Measurements from ENCODE around the gene CRHR1. TPM values are rescaled to one million over a fixed set of nuclear protein-coding genes. Genes with fewer than 3 reads are reported as not detected.

The CRHR1 gene
- polyA plus RNA-seq, 1 donor (not counting 4 experiments of a cell fraction or from before 2014, with no cell fraction given) = not detected

DNA sequence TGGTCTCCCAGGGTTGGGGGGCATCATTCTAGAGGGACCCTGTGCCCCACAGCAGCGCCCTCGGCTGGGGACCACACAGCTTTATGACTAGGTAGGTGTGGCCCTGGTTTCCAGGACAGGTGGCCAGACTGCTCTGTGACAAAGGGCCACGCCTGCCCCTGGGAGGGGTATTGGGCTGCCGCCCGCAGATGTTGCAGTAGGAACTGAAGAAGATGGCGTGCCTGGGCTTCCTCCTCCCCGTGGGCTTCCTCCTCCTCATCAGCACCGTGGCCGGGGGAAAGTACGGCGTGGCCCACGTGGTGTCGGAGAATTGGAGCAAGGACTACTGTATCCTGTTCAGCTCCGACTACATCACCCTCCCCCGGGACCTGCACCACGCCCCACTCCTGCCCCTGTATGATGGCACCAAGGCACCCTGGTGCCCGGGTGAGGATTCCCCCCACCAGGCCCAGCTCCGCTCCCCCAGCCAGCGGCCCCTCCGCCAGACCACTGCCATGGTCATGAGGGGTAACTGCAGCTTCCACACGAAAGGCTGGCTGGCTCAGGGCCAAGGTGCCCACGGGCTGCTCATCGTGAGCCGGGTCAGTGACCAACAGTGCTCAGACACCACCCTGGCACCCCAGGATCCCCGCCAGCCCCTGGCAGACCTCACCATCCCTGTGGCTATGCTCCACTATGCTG is 60.7 kb downstream of the CRHR1 start, which contains the start of gene SPPL2C:
TSS of gene SPPL2C (plus strand) at position 187 of the 681 bp plus-strand sequence. CDS start at position 213, 26 bp downstream.
- no peaks in the 10 kb centered on the region for H3K9me1 ChIP-seq (ENCODE audit: control insufficient read depth, extremely low read depth, insufficient read depth, low read length)
- no peak within 1 kb of the TSS for H3K4me3 ChIP-seq (ENCODE audit: control insufficient read depth in 2 of 3, extremely low read depth in 1 of 3, insufficient read depth in 2 of 3, low read depth in 1 of 3, low read length in 3 of 3)
- no peaks in the 10 kb centered on the region for H3K36me3 ChIP-seq (ENCODE audit: control insufficient read depth in 2 of 2, extremely low read depth in 1 of 2, insufficient read depth in 2 of 2, low read length in 2 of 2)
- no peak for FAIRE-seq
- H3K4me1 ChIP-seq (ENCODE audit: control insufficient read depth, extremely low read depth, insufficient read depth, low read length) = no peaks in the 10 kb centered on the region
- dilution Hi-C loops (cut with MboI; ENCODE audit: extremely low pct_ligation_motif_present, low sequenced_read_pairs) = no loop called here
- H3K79me2 ChIP-seq (ENCODE audit: control insufficient read depth, insufficient read depth, low read length) = no peaks in the 10 kb centered on the region
- H3K9ac ChIP-seq (ENCODE audit: control insufficient read depth, extremely low read depth, insufficient read depth, low read length) = no peak within 1 kb of the TSS
- no peaks in the 10 kb centered on the region for H3K27me3 ChIP-seq (ENCODE audit: control insufficient read depth, extremely low read depth, insufficient read depth, low read length)
- H3K27ac ChIP-seq (ENCODE audit: control insufficient read depth, insufficient read depth, low read length) = no peak within 1 kb of the TSS
- H3K9me3 ChIP-seq (ENCODE audit: control insufficient read depth, low read depth, low read length) = no peaks in the 10 kb centered on the region
- TF ChIP-seq EZH2 (IDR thresholded peaks at IDR 0.05; ENCODE audit: low read length) = no peak
- TF ChIP-seq, protein P1, sequence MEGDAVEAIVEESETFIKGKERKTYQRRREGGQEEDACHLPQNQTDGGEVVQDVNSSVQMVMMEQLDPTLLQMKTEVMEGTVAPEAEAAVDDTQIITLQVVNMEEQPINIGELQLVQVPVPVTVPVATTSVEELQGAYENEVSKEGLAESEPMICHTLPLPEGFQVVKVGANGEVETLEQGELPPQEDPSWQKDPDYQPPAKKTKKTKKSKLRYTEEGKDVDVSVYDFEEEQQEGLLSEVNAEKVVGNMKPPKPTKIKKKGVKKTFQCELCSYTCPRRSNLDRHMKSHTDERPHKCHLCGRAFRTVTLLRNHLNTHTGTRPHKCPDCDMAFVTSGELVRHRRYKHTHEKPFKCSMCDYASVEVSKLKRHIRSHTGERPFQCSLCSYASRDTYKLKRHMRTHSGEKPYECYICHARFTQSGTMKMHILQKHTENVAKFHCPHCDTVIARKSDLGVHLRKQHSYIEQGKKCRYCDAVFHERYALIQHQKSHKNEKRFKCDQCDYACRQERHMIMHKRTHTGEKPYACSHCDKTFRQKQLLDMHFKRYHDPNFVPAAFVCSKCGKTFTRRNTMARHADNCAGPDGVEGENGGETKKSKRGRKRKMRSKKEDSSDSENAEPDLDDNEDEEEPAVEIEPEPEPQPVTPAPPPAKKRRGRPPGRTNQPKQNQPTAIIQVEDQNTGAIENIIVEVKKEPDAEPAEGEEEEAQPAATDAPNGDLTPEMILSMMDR (optimal IDR thresholded peaks at IDR 0.05 in 1 of 3, IDR thresholded peaks at IDR 0.05 in 1 of 3, conservative IDR thresholded peaks at IDR 0.05 in 1 of 3; ENCODE audit: extremely low read depth in 1 of 3, insufficient read depth in 2 of 3, low read length in 3 of 3) = no peak
- H3K4me2 ChIP-seq (ENCODE audit: control insufficient read depth, extremely low read depth, insufficient read depth, low read depth, low read length) = no peak within 1 kb of the TSS
- H4K20me1 ChIP-seq (ENCODE audit: control insufficient read depth, extremely low read depth, insufficient read depth, low read length) = no peaks in the 10 kb centered on the region
- H2AFZ ChIP-seq (ENCODE audit: control insufficient read depth, low read length) = no peak within 1 kb of the TSS
- DNase-seq (ENCODE audit: low read depth, low spot score) = no peak

DNA sequence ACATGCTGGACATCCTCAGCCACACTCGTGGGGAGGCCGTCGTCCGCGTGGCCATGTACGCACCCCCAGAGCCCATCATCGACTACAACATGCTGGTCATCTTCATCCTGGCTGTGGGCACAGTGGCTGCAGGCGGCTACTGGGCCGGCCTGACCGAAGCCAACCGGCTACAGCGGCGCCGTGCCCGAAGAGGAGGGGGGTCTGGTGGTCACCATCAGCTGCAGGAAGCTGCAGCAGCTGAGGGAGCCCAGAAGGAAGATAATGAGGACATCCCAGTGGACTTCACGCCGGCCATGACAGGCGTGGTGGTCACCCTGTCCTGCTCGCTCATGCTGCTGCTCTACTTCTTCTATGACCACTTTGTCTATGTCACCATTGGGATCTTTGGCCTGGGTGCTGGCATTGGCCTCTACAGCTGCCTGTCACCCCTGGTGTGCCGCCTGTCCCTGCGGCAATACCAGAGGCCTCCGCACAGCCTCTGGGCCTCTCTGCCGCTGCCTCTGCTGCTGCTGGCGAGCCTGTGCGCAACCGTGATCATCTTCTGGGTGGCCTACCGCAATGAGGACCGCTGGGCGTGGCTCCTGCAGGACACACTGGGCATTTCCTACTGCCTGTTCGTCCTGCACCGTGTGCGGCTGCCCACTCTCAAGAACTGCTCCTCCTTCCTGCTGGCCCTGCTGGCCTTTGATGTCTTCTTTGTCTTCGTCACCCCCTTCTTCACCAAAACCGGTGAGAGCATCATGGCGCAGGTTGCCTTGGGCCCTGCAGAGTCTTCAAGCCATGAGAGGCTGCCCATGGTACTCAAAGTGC is 61.5 kb downstream of the CRHR1 start:
- FAIRE-seq = no peak

More for the DNA sequence above, 61.5 kb downstream of the CRHR1 start:
- no peaks in the 10 kb centered on the region for H3K27me3 ChIP-seq (ENCODE audit: control insufficient read depth, extremely low read depth, insufficient read depth, low read length)
- no peak overlapping the region for H2AFZ ChIP-seq (ENCODE audit: control insufficient read depth, low read length)
- H3K9me3 ChIP-seq (ENCODE audit: control insufficient read depth, low read depth, low read length) = no peaks in the 10 kb centered on the region
- H3K9me1 ChIP-seq (ENCODE audit: control insufficient read depth, extremely low read depth, insufficient read depth, low read length) = no peaks in the 10 kb centered on the region
- no peak overlapping the region for H3K9ac ChIP-seq (ENCODE audit: control insufficient read depth, extremely low read depth, insufficient read depth, low read length)
- no peak for DNase-seq (ENCODE audit: low read depth, low spot score)
- dilution Hi-C loops (cut with MboI; ENCODE audit: extremely low pct_ligation_motif_present, low sequenced_read_pairs) = no loop called here
- H3K4me2 ChIP-seq (ENCODE audit: control insufficient read depth, extremely low read depth, insufficient read depth, low read depth, low read length) = no peak overlapping the region
- no peaks in the 10 kb centered on the region for H3K4me1 ChIP-seq (ENCODE audit: control insufficient read depth, extremely low read depth, insufficient read depth, low read length)
- H3K79me2 ChIP-seq (ENCODE audit: control insufficient read depth, insufficient read depth, low read length) = no peaks in the 10 kb centered on the region
- H3K27ac ChIP-seq (ENCODE audit: control insufficient read depth, insufficient read depth, low read length) = no peak overlapping the region
- H3K36me3 ChIP-seq (ENCODE audit: control insufficient read depth in 2 of 2, extremely low read depth in 1 of 2, insufficient read depth in 2 of 2, low read length in 2 of 2) = no peaks in the 10 kb centered on the region
- H3K4me3 ChIP-seq (ENCODE audit: control insufficient read depth in 2 of 3, extremely low read depth in 1 of 3, insufficient read depth in 2 of 3, low read depth in 1 of 3, low read length in 3 of 3) = no peak overlapping the region
- TF ChIP-seq, protein P1 (optimal IDR thresholded peaks at IDR 0.05 in 1 of 3, IDR thresholded peaks at IDR 0.05 in 1 of 3, conservative IDR thresholded peaks at IDR 0.05 in 1 of 3; ENCODE audit: extremely low read depth in 1 of 3, insufficient read depth in 2 of 3, low read length in 3 of 3) = no peak
- TF ChIP-seq EZH2 (IDR thresholded peaks at IDR 0.05; ENCODE audit: low read length) = no peak
- no peaks in the 10 kb centered on the region for H4K20me1 ChIP-seq (ENCODE audit: control insufficient read depth, extremely low read depth, insufficient read depth, low read length)

All from keratinocyte (primary cell).